Spleen (tissue), 11 donors: ENCODE measurements around the gene SIGLEC15. TPM values are rescaled to one million over a fixed set of nuclear protein-coding genes. Genes with fewer than 3 reads are reported as not detected.
"Not testable (repeated sequence)": the region's sequence is repeated elsewhere in the genome, so short reads cannot be mapped to it uniquely, and the experiment has no call there.

ENCODE experiments used
- DNase-seq: peaks from one replicate; pipeline ENCODE4 v3.0.0-alpha.2; 2020
- H3K27ac ChIP-seq, 8 donors: fragments of 200-600 bp; sonication (generic) in 7 of 8; 1 replicate in 4 of 8; 2 replicates in 4 of 8; pipeline versions ENCODE4 v1.5.0 to v1.8.0; 2016 to 2021; ENCODE audit warnings: inconsistent platforms in 4 of 8, mild to moderate bottlenecking in 4 of 8, moderate library complexity in 1 of 8
- H3K27me3 ChIP-seq, 7 donors: fragments of 200-600 bp; sonication (generic) in 6 of 7; replicated peaks in 1 of 7; 1 replicate in 4 of 7; 2 replicates in 3 of 7; pipeline versions ENCODE4 v1.5.0 to v1.8.0; 2016 to 2021; ENCODE audit warnings: inconsistent platforms in 3 of 7, mild to moderate bottlenecking in 1 of 7
- H3K36me3 ChIP-seq, 6 donors: fragments of 200-600 bp; sonication (generic) in 5 of 6; 1 replicate in 4 of 6; 2 replicates in 2 of 6; pipeline versions ENCODE4 v1.5.0 to v1.8.0; 2016 to 2021; ENCODE audit warnings: inconsistent platforms in 2 of 6
- H3K4me1 ChIP-seq, 6 donors: fragments of 200-600 bp; sonication (generic) in 5 of 6; 1 replicate in 3 of 6; 2 replicates in 3 of 6; pipeline versions ENCODE4 v1.5.0 to v1.8.0; 2016 to 2021; ENCODE audit warnings: inconsistent platforms in 3 of 6
- H3K4me3 ChIP-seq, 8 donors: fragments of 200-600 bp; sonication (generic) in 7 of 8; 1 replicate in 4 of 8; 2 replicates in 4 of 8; pipeline versions ENCODE4 v1.5.0 to v1.8.0; 2016 to 2021; ENCODE audit warnings: inconsistent platforms in 4 of 8, mild to moderate bottlenecking in 4 of 8, moderate library complexity in 2 of 8
- H3K9me3 ChIP-seq, 8 donors: fragments of 200-600 bp; sonication (generic) in 7 of 8; 1 replicate in 4 of 8; 2 replicates in 4 of 8; pipeline versions ENCODE4 v1.5.0 to v1.8.0; 2016 to 2021; ENCODE audit warnings: inconsistent platforms in 4 of 8
- POLR2A ChIP-seq, 3 donors: fragments of 450-650 bp; IDR thresholded peaks; one replicate each; pipeline ENCODE4 v1.5.1; 2017; ENCODE audit warnings: antibody characterized with exemption in 3 of 3, mild to moderate bottlenecking in 1 of 3
- POLR2AphosphoS5 ChIP-seq, 3 donors: sonication (generic); formaldehyde crosslinking; IDR thresholded peaks; one replicate each; pipeline ENCODE4 v1.5.1; 2017; ENCODE audit warnings: antibody characterized with exemption in 3 of 3
- WGBS, 5 donors: extraction: QIAGEN DNeasy Blood & Tissue Kit in 3 of 5; methylation state at CpG; one replicate each; pipeline versions ENCODE4 v1.1.5 to v1.1.7; 2013 to 2018; 5-methylcytosine and 5-hydroxymethylcytosine counted together
- intact Hi-C: fragments of 100-400 bp; cut with DNase I; formaldehyde crosslinking; loops from one replicate; pipeline ENCODE4 v1.15.0; 2023; ENCODE audit warnings: low total_unique reads
- polyA plus RNA-seq, 3 donors: library from polyadenylated mRNA; stranded (reverse); fragments of 200-250 nt; gene quantifications; one replicate each; pipeline ENCODE4 v1.2.1, GENCODE V29; 2013
- total RNA-seq, 7 donors: library from RNA; depleted of rRNA in 3 of 7; stranded (reverse); fragments of >200 nt in 3 of 7; fragmentation: NEBNext Ultra II Directional in 4 of 7; extraction: Animal tissue kit (Norgen Biotek cat#: 25700) in 4 of 7; gene quantifications; one replicate each; pipeline versions ENCODE4 v1.1.0 to v1.2.1, GENCODE V29; 2016 to 2021
- TF ChIP-seq, protein P1 (sequence below), 11 experiments: fragments of 200-600 bp in 7 of 11; fragments of 450-650 bp in 4 of 11; sonication (generic) in 4 of 11; IDR thresholded peaks in 8 of 11; conservative IDR thresholded peaks in 3 of 11; 1 replicate in 7 of 11; 2 replicates in 4 of 11; pipeline versions ENCODE4 v1.4.0 to v1.8.0; 2016 to 2021; ENCODE audit warnings: antibody characterized with exemption in 11 of 11, inconsistent platforms in 4 of 11, mild to moderate bottlenecking in 1 of 11
- donor health status: healthy with polysubstance abuse.
- donor health status: DM: no; HTN: no; CAD: no; lungs with moderate emphysema.
- donor health status: DM: no; HTN: no; CAD: no.
- donor health status: Bipolar disorder and iron deficiency.
- donor health status: healthy.
- donor health status: DM: no; HTN: no; CAD: no.
- donor health status: DM: yes; HTN: yes; CAD: no.

Gene SIGLEC15
- total and polyA plus RNA-seq, 10 donors = 0.28 to 3.5 (median 1.4) TPM

DNA sequence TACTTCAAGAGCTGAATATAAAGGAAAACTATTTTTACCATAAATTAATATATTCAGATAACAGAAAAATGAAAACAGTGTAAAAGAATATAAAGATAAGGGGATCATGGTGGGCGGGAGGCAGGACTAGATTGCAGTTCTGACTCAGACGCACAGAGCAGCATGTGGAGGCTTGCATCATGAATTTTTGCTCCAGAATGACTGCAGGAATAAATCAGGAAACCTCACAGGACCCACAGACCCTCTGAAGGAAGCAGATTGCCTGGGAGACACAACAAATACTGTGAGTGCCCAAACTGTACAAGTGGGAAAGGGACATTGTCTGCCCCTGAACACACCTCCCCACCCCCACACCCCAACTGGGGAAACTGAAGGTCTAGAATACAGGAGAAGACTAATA lies 19.2 kb upstream of the SIGLEC15 start:
- Histone ChIP-seq H3K9me3 (peaks cover 0 to 23% (median 16%) of the 10 kb centered on the region in 8 donors), H3K4me3 (no peak overlapping the region), H3K36me3 (no peaks in the 10 kb centered on the region), H3K4me1 (peaks cover 0 to 10% (median 0%) of the 10 kb centered on the region in 6 donors), H3K27ac (no peak overlapping the region), H3K27me3 (peaks cover 0 to 5% (median 0%) of the 10 kb centered on the region in 7 donors)
- no peak for DNase-seq
- TF ChIP-seq, protein P1, sequence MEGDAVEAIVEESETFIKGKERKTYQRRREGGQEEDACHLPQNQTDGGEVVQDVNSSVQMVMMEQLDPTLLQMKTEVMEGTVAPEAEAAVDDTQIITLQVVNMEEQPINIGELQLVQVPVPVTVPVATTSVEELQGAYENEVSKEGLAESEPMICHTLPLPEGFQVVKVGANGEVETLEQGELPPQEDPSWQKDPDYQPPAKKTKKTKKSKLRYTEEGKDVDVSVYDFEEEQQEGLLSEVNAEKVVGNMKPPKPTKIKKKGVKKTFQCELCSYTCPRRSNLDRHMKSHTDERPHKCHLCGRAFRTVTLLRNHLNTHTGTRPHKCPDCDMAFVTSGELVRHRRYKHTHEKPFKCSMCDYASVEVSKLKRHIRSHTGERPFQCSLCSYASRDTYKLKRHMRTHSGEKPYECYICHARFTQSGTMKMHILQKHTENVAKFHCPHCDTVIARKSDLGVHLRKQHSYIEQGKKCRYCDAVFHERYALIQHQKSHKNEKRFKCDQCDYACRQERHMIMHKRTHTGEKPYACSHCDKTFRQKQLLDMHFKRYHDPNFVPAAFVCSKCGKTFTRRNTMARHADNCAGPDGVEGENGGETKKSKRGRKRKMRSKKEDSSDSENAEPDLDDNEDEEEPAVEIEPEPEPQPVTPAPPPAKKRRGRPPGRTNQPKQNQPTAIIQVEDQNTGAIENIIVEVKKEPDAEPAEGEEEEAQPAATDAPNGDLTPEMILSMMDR (IDR thresholded peaks at IDR 0.05 in 8 of 11, conservative IDR thresholded peaks at IDR 0.05 in 3 of 11) = no peak
- TF ChIP-seq POLR2AphosphoS5 (IDR thresholded peaks at IDR 0.05) (no peak), POLR2A (IDR thresholded peaks at IDR 0.05) (no peak)
- intact Hi-C loops = no loop called here
- 40 to 60% (median 54%) methylated on average over 2 of the region's 2 CpGs for WGBS, 5 donors

DNA sequence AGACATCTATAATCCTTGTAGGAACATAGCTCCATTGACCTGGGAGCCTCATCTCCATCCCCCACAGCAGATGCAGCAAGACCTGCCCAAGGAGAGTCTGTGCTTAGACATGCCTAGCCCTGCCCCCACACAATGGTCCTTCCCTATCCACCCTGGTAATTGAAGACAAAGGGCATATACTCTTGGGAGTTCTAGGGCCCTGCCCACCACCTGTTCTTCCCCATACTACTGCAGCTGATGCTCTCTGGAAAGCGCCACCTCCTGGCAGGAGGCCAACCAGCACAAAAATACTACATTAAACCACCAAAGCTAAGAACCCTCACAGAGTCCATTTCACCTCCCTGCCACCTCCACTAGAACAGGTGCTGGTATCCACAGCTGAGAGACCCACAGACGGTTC lies 18.3 kb upstream of the SIGLEC15 start:
- 25 to 64% (median 39%) methylated on average over 2 of the region's 2 CpGs for WGBS, 5 donors
- H3K4me1 ChIP-seq, H3K27me3 ChIP-seq, H3K4me3 ChIP-seq, intact Hi-C loops, H3K36me3 ChIP-seq, H3K27ac ChIP-seq, DNase-seq: not testable (repeated sequence)
- peaks cover 0 to 23% (median 16%) of the 10 kb centered on the region in 8 donors for H3K9me3 ChIP-seq

DNA sequence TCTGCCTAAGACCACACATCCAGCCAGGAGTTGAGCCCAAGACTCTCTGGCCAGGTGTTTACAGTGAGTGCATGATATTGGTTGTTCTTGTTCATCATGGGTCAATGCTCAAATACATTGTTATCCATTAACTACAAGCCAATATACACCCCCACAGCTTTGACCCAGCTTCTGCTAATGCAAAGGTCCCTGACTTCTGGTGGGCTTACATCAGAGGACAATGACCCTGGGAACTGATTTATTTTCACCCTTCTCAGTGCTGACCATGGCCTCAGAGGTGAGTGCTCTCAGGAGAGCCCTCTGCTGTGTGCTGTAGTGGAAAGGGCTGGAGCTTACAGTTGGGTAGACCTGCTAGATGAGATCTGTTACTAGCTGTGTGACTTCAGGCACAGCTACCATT lies 10.7 kb upstream of the SIGLEC15 start:
- DNase-seq, H3K36me3 ChIP-seq, intact Hi-C loops, H3K4me1 ChIP-seq, H3K4me3 ChIP-seq, H3K27me3 ChIP-seq, H3K27ac ChIP-seq: not testable (repeated sequence)
- H3K9me3 ChIP-seq = peaks cover 0 to 11% (median 3%) of the 10 kb centered on the region in 8 donors

DNA sequence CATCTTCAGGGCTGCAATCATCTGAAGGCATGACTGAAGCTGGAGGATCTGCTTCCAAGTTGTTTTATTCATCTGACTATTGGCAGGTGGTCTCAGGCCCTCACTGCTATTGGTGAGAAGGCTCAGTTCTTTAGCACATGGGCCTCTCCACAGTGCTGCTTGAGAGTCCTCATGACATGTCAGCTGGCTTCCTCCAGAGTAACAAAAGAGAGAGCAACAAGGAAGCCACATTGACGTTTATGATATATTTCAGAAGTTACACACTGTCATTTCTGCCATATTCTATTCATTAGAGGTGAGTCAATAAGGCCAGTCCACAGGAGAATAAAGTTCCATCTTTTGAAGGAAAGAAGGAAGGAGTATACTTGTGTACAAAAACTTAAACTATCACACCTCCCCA lies 7.9 kb upstream of the SIGLEC15 start:
- Histone ChIP-seq H3K27me3 (peaks cover 0 to 4% (median 0%) of the 10 kb centered on the region in 7 donors), H3K9me3 (peaks cover 0 to 14% (median 3%) of the 10 kb centered on the region in 8 donors), H3K36me3 (no peaks in the 10 kb centered on the region), H3K4me3 (no peak overlapping the region), H3K27ac (no peak overlapping the region), H3K4me1 (no peaks in the 10 kb centered on the region)
- no peak for DNase-seq
- WGBS, 5 donors = 41 to 89% (median 60%) methylated on average over 1 of the region's 1 CpG
- TF ChIP-seq POLR2A (IDR thresholded peaks at IDR 0.05) = no peak
- no peak for TF ChIP-seq POLR2AphosphoS5 (IDR thresholded peaks at IDR 0.05)
- TF ChIP-seq, protein P1 (IDR thresholded peaks at IDR 0.05 in 8 of 11, conservative IDR thresholded peaks at IDR 0.05 in 3 of 11) = no peak
- intact Hi-C loops = no loop called here

DNA sequence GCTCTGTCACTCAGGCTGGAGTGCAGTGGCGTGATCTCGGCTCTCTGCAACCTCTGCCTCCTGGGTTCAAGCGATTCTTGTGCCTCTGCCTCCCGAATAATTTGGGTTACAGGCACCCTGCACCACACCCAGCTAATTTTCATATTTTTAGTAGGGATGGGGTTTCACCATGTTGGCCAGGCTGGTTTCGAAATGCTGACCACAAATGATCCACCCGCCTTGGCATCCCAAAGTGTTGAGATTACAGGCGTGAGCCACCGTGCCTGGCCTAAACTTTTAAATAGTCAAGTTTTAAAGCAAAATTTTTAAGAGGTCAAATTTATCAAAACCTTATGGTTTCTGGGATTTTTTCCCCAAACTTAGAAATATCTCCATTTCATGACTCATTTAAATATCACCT lies 6.7 kb upstream of the SIGLEC15 start:
- H3K9me3 ChIP-seq = peaks cover 0 to 14% (median 3%) of the 10 kb centered on the region in 8 donors
- WGBS, 5 donors = 63 to 91% (median 84%) methylated on average over 8 of the region's 8 CpGs
- H3K27me3 ChIP-seq, H3K36me3 ChIP-seq, DNase-seq, H3K4me1 ChIP-seq, intact Hi-C loops, H3K4me3 ChIP-seq, H3K27ac ChIP-seq: not testable (repeated sequence)
